ENCODE measurements around the gene LDB2. TPM values are rescaled to one million over a fixed set of nuclear protein-coding genes. Genes with fewer than 3 reads are reported as not detected.

LDB2 gene
- polyA plus RNA-seq, 3 donors, result not detected

DNA sequence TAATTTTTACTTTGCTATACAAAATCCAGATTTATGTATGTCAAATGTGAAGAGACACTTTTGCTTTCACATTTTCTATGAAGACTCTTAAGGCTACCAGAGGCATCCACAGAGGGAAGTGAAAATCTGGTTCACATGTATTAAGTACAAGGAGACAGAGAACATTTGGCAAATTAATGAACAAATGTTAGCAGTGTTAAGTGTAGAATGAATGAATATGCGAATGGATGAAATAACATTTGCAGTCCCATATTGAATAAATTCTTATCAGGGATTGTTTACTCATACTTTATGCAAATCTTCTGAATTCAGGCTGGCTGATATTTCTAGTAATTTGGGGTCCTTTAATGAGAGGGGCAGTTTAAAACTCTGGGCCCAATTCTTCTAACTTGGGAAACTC lies 159.9 kb downstream of the LDB2 start:
- no peak overlapping the region for H3K4me3 Mint-ChIP-seq
- no peak overlapping the region for H2AFZ ChIP-seq (ENCODE audit: insufficient read depth, low read depth, low read length, poor library complexity, severe bottlenecking)
- peaks cover 0 to 4% (median 0%) of the 10 kb centered on the region in 3 donors for H3K27me3 Mint-ChIP-seq (ENCODE audit: low read depth in 3 of 3)
- H3K27ac ChIP-seq (ENCODE audit: low read depth in 1 of 2, low read length in 2 of 2), result no peak overlapping the region
- H3K27me3 ChIP-seq (ENCODE audit: control insufficient read depth in 2 of 2, insufficient read depth in 2 of 2, low read length in 2 of 2), result no peaks in the 10 kb centered on the region
- no CpG with 5 or more reads among the region's 1 CpG for WGBS (ENCODE audit: insufficient coverage)
- H3K9ac ChIP-seq (ENCODE audit: insufficient read depth, low read length, poor library complexity, severe bottlenecking), result no peak overlapping the region
- H3K79me2 ChIP-seq (ENCODE audit: insufficient read depth, low read length), result no peaks in the 10 kb centered on the region
- intact Hi-C loops (cut with micrococcal nuclease), result no loop called here
- no peaks in the 10 kb centered on the region for H3K36me3 ChIP-seq (replicated peaks in 1 of 2; ENCODE audit: control insufficient read depth in 1 of 2, insufficient read depth in 2 of 2, low read length in 2 of 2)
- DNase-seq, result no peak
- no peaks in the 10 kb centered on the region for H3K4me1 Mint-ChIP-seq
- no peak overlapping the region for H3K4me3 ChIP-seq (replicated peaks in 1 of 3; ENCODE audit: low read depth in 2 of 3, low read length in 3 of 3)
- H4K20me1 ChIP-seq (ENCODE audit: insufficient read depth, low read length), result no peaks in the 10 kb centered on the region
- TF ChIP-seq, protein P1, sequence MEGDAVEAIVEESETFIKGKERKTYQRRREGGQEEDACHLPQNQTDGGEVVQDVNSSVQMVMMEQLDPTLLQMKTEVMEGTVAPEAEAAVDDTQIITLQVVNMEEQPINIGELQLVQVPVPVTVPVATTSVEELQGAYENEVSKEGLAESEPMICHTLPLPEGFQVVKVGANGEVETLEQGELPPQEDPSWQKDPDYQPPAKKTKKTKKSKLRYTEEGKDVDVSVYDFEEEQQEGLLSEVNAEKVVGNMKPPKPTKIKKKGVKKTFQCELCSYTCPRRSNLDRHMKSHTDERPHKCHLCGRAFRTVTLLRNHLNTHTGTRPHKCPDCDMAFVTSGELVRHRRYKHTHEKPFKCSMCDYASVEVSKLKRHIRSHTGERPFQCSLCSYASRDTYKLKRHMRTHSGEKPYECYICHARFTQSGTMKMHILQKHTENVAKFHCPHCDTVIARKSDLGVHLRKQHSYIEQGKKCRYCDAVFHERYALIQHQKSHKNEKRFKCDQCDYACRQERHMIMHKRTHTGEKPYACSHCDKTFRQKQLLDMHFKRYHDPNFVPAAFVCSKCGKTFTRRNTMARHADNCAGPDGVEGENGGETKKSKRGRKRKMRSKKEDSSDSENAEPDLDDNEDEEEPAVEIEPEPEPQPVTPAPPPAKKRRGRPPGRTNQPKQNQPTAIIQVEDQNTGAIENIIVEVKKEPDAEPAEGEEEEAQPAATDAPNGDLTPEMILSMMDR (IDR thresholded peaks at IDR 0.05), result no peak
- no peaks in the 10 kb centered on the region for H3K36me3 Mint-ChIP-seq
- no peak overlapping the region for H3K4me2 ChIP-seq (replicated peaks; ENCODE audit: extremely low read depth, low read length, poor library complexity, severe bottlenecking)
- H3K9me3 Mint-ChIP-seq, result peaks cover 0 to 4% (median 2%) of the 10 kb centered on the region in 7 donors
- no peaks in the 10 kb centered on the region for H3K9me3 ChIP-seq (replicated peaks in 1 of 2; ENCODE audit: control insufficient read depth in 1 of 2, insufficient read depth in 1 of 2, low read length in 2 of 2)
- no peaks in the 10 kb centered on the region for H3K4me1 ChIP-seq (ENCODE audit: control insufficient read depth in 1 of 2, insufficient read depth in 2 of 2, low read length in 2 of 2)
- no peak overlapping the region for H3K27ac Mint-ChIP-seq

DNA sequence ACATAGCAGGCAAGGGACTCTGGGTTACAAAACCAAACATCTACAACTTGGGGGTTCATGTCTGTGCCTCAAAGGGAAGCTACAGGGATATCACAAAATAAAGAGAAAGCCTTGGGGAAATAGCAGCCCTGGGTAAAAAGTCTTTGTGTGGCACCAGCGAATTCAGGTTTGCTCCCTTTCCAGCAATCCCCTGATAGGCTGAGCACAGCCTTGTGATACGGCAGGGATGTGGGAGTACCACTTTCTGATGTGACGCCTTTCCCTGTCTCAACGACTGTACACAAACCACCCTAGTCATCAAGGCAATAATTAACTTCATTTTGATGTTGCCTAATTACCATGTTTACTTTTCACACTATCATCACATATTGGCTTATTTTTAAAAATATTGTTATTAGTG lies 164.9 kb downstream of the LDB2 start:
- no peak overlapping the region for H3K9ac ChIP-seq (ENCODE audit: insufficient read depth, low read length, poor library complexity, severe bottlenecking)
- H2AFZ ChIP-seq (ENCODE audit: insufficient read depth, low read depth, low read length, poor library complexity, severe bottlenecking), result no peak overlapping the region
- H3K9me3 ChIP-seq (replicated peaks in 1 of 2; ENCODE audit: control insufficient read depth in 1 of 2, insufficient read depth in 1 of 2, low read length in 2 of 2), result no peaks in the 10 kb centered on the region
- Mint-ChIP-seq H3K27ac (no peak overlapping the region), H3K36me3 (no peaks in the 10 kb centered on the region), H3K27me3 (ENCODE audit: low read depth in 3 of 3) (peaks cover 0 to 1% (median 0%) of the 10 kb centered on the region in 3 donors), H3K4me3 (no peak overlapping the region), H3K4me1 (no peaks in the 10 kb centered on the region), H3K9me3 (peaks cover 0 to 5% (median 2%) of the 10 kb centered on the region in 7 donors)
- TF ChIP-seq, protein P1 (IDR thresholded peaks at IDR 0.05), result no peak
- no peak for DNase-seq
- no peak overlapping the region for H3K27ac ChIP-seq (ENCODE audit: low read depth in 1 of 2, low read length in 2 of 2)
- no peaks in the 10 kb centered on the region for H3K27me3 ChIP-seq (ENCODE audit: control insufficient read depth in 2 of 2, insufficient read depth in 2 of 2, low read length in 2 of 2)
- H3K4me2 ChIP-seq (replicated peaks; ENCODE audit: extremely low read depth, low read length, poor library complexity, severe bottlenecking), result no peak overlapping the region
- no peaks in the 10 kb centered on the region for H4K20me1 ChIP-seq (ENCODE audit: insufficient read depth, low read length)
- H3K4me3 ChIP-seq (replicated peaks in 1 of 3; ENCODE audit: low read depth in 2 of 3, low read length in 3 of 3), result no peak overlapping the region
- intact Hi-C loops (cut with micrococcal nuclease), result no loop called here
- 90% methylated on average over 3 of the region's 4 CpGs for WGBS (ENCODE audit: insufficient coverage)
- no peaks in the 10 kb centered on the region for H3K79me2 ChIP-seq (ENCODE audit: insufficient read depth, low read length)
- no peaks in the 10 kb centered on the region for H3K36me3 ChIP-seq (replicated peaks in 1 of 2; ENCODE audit: control insufficient read depth in 1 of 2, insufficient read depth in 2 of 2, low read length in 2 of 2)
- H3K4me1 ChIP-seq (ENCODE audit: control insufficient read depth in 1 of 2, insufficient read depth in 2 of 2, low read length in 2 of 2), result no peaks in the 10 kb centered on the region

Measured in CD14-positive monocyte (primary cell).